NCI-H2196 (cell line): Measurements from ENCODE around the gene EIF2B1.

Experiments
- DNase-seq: peaks from one replicate; lab custom pipeline; 2025; ENCODE audit not compliant: unreplicated experiment; lab: John Stamatoyannopoulos, UW

EIF2B1 gene

DNA sequence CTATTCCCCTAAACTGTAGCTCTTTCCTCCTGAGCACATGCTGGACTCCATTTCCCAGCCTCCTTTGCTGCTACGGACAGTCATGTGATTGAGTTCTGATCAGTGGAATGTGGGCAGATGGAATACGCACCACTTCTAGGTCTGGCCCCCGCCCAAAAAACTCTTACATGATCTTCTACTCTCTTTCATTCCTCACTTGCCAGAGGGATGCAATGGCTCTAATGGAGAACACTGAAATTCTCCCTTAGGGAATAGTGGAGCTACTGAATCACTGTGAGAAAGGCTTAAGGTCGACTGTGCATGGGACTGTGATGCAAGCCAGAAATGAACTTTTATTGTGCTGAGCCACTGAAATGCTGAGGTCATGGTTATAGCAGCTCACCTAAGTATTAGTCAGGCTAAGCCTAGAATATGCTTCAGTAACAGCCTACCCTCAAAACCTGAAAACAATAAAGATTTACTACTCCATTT is 62.1 kb downstream of the EIF2B1 start:
- peak; percentile 6 for DNase-seq
